ENCODE results near the gene MGMT.

GRCh38 chr10:129608653-129609052, 141.6 kb downstream of the MGMT start:
- TF ChIP-seq CTCF (IDR thresholded peaks at IDR 0.05) (no peak), POLR2AphosphoS5 (IDR thresholded peaks at IDR 0.05) (no peak)
